OCI-LY3 (cell line): ENCODE data around the gene ARSK.

ENCODE experiments used
- EZH2phosphoT487 ChIP-seq: fragments of 200-600 bp; shearing (Covaris generic); IDR thresholded peaks from 2 replicates; pipeline ENCODE4 v1.6.1; 2018; ENCODE audit warnings: antibody characterized with exemption, mixed run types, low read depth
- TF ChIP-seq, protein P1 (sequence below): fragments of 200-600, 300-600 bp; sonication (generic); IDR thresholded peaks from 2 replicates; pipeline ENCODE4 v1.5.1; 2014; ENCODE audit warnings: antibody characterized with exemption, low read length, low read depth

- TF ChIP-seq, protein P1, sequence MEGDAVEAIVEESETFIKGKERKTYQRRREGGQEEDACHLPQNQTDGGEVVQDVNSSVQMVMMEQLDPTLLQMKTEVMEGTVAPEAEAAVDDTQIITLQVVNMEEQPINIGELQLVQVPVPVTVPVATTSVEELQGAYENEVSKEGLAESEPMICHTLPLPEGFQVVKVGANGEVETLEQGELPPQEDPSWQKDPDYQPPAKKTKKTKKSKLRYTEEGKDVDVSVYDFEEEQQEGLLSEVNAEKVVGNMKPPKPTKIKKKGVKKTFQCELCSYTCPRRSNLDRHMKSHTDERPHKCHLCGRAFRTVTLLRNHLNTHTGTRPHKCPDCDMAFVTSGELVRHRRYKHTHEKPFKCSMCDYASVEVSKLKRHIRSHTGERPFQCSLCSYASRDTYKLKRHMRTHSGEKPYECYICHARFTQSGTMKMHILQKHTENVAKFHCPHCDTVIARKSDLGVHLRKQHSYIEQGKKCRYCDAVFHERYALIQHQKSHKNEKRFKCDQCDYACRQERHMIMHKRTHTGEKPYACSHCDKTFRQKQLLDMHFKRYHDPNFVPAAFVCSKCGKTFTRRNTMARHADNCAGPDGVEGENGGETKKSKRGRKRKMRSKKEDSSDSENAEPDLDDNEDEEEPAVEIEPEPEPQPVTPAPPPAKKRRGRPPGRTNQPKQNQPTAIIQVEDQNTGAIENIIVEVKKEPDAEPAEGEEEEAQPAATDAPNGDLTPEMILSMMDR, result no peak
- no peak for TF ChIP-seq EZH2phosphoT487
Measured at GRCh38 chr5:95606419-95606818, 51.5 kb downstream of the ARSK start.
